ENCODE measurements around the gene SYNE4.

The SYNE4 gene

GRCh38 chr19:36054733-36055686 is 46.4 kb upstream of the SYNE4 start, which contains the start of gene WDR62 (continued):
- TF ChIP-seq ZBTB44 (tag by site-specific recombination; IDR thresholded peaks at IDR 0.05): no peak
- TF ChIP-seq ZNF549 (tag by site-specific recombination; IDR thresholded peaks at IDR 0.05): no peak
- TF ChIP-seq MYNN (tag by site-specific recombination; IDR thresholded peaks at IDR 0.05; ENCODE audit: borderline replicate concordance): peak; percentile 47; the same call in 1 of the 2 replicates
- peak; percentile 93 for TF ChIP-seq YY1 (tag by site-specific recombination; IDR thresholded peaks at IDR 0.05)
- peak; percentile 100 for TF ChIP-seq ZNF341 (tag by site-specific recombination; IDR thresholded peaks at IDR 0.05; ENCODE audit: low read depth)
- TF ChIP-seq ZBTB49 (tag by site-specific recombination; IDR thresholded peaks at IDR 0.05; ENCODE audit: low read depth): no peak
- TF ChIP-seq ZNF169 (tag by site-specific recombination; IDR thresholded peaks at IDR 0.05): no peak
- peak; percentile 92 for TF ChIP-seq KLF17 (tag by site-specific recombination; IDR thresholded peaks at IDR 0.05)
- TF ChIP-seq SCRT1 (tag by site-specific recombination; IDR thresholded peaks at IDR 0.05; ENCODE audit: borderline replicate concordance): no peak
- TF ChIP-seq REPIN1 (tag by site-specific recombination; IDR thresholded peaks at IDR 0.05; ENCODE audit: low read depth): peak; percentile 85; the same call in 1 of the 2 replicates
- TF ChIP-seq ZNF76 (tag by site-specific recombination; IDR thresholded peaks at IDR 0.05; ENCODE audit: borderline replicate concordance, low read depth): peak; percentile 73; the same call in 1 of the 2 replicates
- TF ChIP-seq ZNF544 (tag by site-specific recombination; IDR thresholded peaks at IDR 0.05): no peak
- TF ChIP-seq ZNF354C (tag by site-specific recombination; IDR thresholded peaks at IDR 0.05; ENCODE audit: borderline replicate concordance, low read depth): no peak
- no peak for TF ChIP-seq MEIS1 (CRISPR knock-in tag; IDR thresholded peaks at IDR 0.05; ENCODE audit: borderline replicate concordance)
- no peak for TF ChIP-seq ZNF621 (tag by site-specific recombination; IDR thresholded peaks at IDR 0.05)
- TF ChIP-seq ZNF501 (tag by site-specific recombination; IDR thresholded peaks at IDR 0.05): peak; percentile 96
- TF ChIP-seq PRDM1 (tag by site-specific recombination; IDR thresholded peaks at IDR 0.05): peak; percentile 53; the same call in 1 of the 2 replicates
- TF ChIP-seq PATZ1 (tag by site-specific recombination; IDR thresholded peaks at IDR 0.05): peak; percentile 91
- TF ChIP-seq ZBTB10 (tag by site-specific recombination; IDR thresholded peaks at IDR 0.05): no peak; the same call in none of the 2 replicates
- no peak for TF ChIP-seq ZBTB6 (tag by site-specific recombination; IDR thresholded peaks at IDR 0.05)
- TF ChIP-seq KLF1 (tag by site-specific recombination; IDR thresholded peaks at IDR 0.05): peak; percentile 10
- peak; percentile 74 for TF ChIP-seq ZFHX2 (tag by site-specific recombination; conservative IDR thresholded peaks at IDR 0.05)
- no peak for TF ChIP-seq ZBTB21 (tag by site-specific recombination; IDR thresholded peaks at IDR 0.05)
- no peak for TF ChIP-seq ZNF560 (tag by site-specific recombination; IDR thresholded peaks at IDR 0.05; ENCODE audit: borderline replicate concordance)
- TF ChIP-seq ZNF473 (tag by site-specific recombination; IDR thresholded peaks at IDR 0.05): no peak
- TF ChIP-seq ZNF202 (tag by site-specific recombination; IDR thresholded peaks at IDR 0.05; ENCODE audit: borderline replicate concordance): no peak

All from HEK293 (cell line).